ENCODE data around the gene ATXN2. TPM values are rescaled to one million over a fixed set of nuclear protein-coding genes. Genes with fewer than 3 reads are reported as not detected.

ATXN2 gene
- total and polyA plus RNA-seq, 2 of the 4 experiments (the other 2 are of a cell fraction): 12.4 to 66.5 TPM

DNA sequence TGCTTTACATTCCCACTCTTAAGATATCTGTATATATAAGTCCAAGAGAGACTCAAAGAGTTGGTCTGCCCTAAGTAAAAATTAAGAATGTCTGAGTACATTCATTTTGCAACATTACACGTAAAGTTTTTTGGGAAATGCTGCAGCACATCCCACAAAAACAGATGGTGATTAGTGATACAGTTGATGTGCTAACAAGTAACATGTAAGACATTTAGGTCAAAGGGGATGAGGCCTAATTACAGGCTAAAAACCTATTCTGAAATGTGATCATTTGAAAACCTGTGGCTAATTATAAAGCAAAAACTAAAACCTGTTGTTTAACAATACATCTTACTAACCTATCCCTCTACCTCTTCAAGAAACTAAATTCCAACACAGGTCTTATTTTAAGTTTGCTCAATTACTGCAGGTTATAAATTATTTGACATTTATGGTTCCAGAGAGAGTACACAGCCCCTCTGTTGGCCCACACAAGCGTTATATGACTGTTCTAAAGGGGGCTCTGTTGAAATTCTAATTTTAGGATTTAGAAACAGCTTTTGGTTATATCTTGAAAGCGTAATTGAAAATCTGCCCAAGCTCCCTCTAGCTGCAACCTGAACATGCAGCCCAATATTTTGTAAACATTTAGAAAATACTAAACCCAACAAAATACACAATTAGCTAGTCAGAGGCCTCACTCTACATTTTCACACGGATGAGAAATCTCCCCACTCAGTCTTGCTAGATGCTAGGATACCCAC is 43.7 kb upstream of the ATXN2 start:
- H3K9me3 ChIP-seq (ENCODE audit: control insufficient read depth, insufficient read depth, low read length): no peaks in the 10 kb centered on the region
- H3K56ac ChIP-seq (ENCODE audit: extremely low read depth, insufficient read depth, low read length): no peak overlapping the region
- H3K18ac ChIP-seq (ENCODE audit: low read depth, low read length): peak overlapping the region; percentile 74; the same call in 1 of the 2 replicates
- H2AK5ac ChIP-seq (ENCODE audit: low read depth, low read length): no peak overlapping the region
- dilution Hi-C loops (cut with HindIII; ENCODE audit: low sequenced_read_pairs, unreplicated experiment): no loop called here
- H4K5ac ChIP-seq (ENCODE audit: low read depth, low read length): peak overlapping the region; percentile 27; the same call in 1 of the 2 replicates
- in situ Hi-C loops (cut with MboI; ENCODE audit: low sequenced_read_pairs): no loop called here
- BruUV-seq (replicated peaks): TSS peak; percentile 71
- ATAC-seq (ENCODE audit: low read depth) (no peak), DNase-seq (no peak)
- H3K27me3 ChIP-seq (ENCODE audit: control insufficient read depth, insufficient read depth, low read length): no peaks in the 10 kb centered on the region
- peaks cover 21% of the 10 kb centered on the region for H3K9me1 ChIP-seq (ENCODE audit: insufficient read depth, low read length)
- H3K27ac ChIP-seq (ENCODE audit: insufficient read depth, low read length): no peak overlapping the region
- peaks cover 28% of the 10 kb centered on the region; the same call in 1 of the 2 replicates for H4K20me1 ChIP-seq (ENCODE audit: insufficient read depth, low read length)
- no peak overlapping the region for H2AFZ ChIP-seq (replicated peaks; ENCODE audit: low read length, poor library complexity)
- H4K8ac ChIP-seq (ENCODE audit: low read depth in 2 of 2, low read length in 2 of 2): peak overlapping the region in 1 of 2 experiments; percentile 18; a peak in 1 of 4 replicates
- no peak overlapping the region for H2BK120ac ChIP-seq (ENCODE audit: low read depth, low read length)
- peak overlapping the region; percentile 9; the same call in 1 of the 2 replicates for H3K4me2 ChIP-seq (ENCODE audit: low read depth, low read length)
- no peak overlapping the region for H2AK9ac ChIP-seq (replicated peaks; ENCODE audit: low read depth, low read length, poor library complexity)
- no peak overlapping the region for H2BK20ac ChIP-seq (ENCODE audit: low read depth, low read length)
- no peak overlapping the region for H4K91ac ChIP-seq (ENCODE audit: insufficient read depth, low read depth, low read length)
- no CpG with 5 or more reads among the region's 4 CpGs for WGBS, 2 experiments (ENCODE audit: extremely low coverage in 2 of 2, insufficient read length in 1 of 2)
- POLR2A ChIA-PET (ENCODE audit: unreplicated experiment): no interaction called here
- H3K14ac ChIP-seq (replicated peaks; ENCODE audit: low read depth, low read length): no peak overlapping the region
- TF ChIP-seq, protein P1, sequence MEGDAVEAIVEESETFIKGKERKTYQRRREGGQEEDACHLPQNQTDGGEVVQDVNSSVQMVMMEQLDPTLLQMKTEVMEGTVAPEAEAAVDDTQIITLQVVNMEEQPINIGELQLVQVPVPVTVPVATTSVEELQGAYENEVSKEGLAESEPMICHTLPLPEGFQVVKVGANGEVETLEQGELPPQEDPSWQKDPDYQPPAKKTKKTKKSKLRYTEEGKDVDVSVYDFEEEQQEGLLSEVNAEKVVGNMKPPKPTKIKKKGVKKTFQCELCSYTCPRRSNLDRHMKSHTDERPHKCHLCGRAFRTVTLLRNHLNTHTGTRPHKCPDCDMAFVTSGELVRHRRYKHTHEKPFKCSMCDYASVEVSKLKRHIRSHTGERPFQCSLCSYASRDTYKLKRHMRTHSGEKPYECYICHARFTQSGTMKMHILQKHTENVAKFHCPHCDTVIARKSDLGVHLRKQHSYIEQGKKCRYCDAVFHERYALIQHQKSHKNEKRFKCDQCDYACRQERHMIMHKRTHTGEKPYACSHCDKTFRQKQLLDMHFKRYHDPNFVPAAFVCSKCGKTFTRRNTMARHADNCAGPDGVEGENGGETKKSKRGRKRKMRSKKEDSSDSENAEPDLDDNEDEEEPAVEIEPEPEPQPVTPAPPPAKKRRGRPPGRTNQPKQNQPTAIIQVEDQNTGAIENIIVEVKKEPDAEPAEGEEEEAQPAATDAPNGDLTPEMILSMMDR (conservative IDR thresholded peaks at IDR 0.05; ENCODE audit: low read depth, low read length): peak; percentile 38; the same call in 1 of the 2 replicates
- no peak for TF ChIP-seq POLR2A (IDR thresholded peaks at IDR 0.05; ENCODE audit: low read depth, low read length)
- TF ChIP-seq NFE2L2 (IDR thresholded peaks at IDR 0.05; ENCODE audit: low read depth, low read length): no peak
- no peak for TF ChIP-seq FOS (IDR thresholded peaks at IDR 0.05; ENCODE audit: low read depth, low read length)
- no peak for TF ChIP-seq MAFK (IDR thresholded peaks at IDR 0.05; ENCODE audit: low read depth, low read length)
- no peak; the same call in 1 of the 2 replicates for TF ChIP-seq RAD21 (IDR thresholded peaks at IDR 0.05; ENCODE audit: low read length)
- no peak overlapping the region for H3K4ac ChIP-seq (ENCODE audit: low read depth, low read length)
- peaks cover 16% of the 10 kb centered on the region for H3K4me1 ChIP-seq (ENCODE audit: control insufficient read depth, insufficient read depth, low read length)
- no peak overlapping the region for H3K23ac ChIP-seq (ENCODE audit: low read depth, low read length)
- no peak overlapping the region for H2BK15ac ChIP-seq (ENCODE audit: low read depth, low read length)
- CTCF ChIA-PET: no interaction called here
- no peak overlapping the region for H3K4me3 ChIP-seq (ENCODE audit: insufficient read depth, low read depth, low read length)
- H3K36me3 ChIP-seq (ENCODE audit: control insufficient read depth, insufficient read depth, low read length): peaks cover 24% of the 10 kb centered on the region
- peaks cover 6 to 56% of the 10 kb centered on the region in 2 experiments; a peak in 3 of 4 replicates for H3K79me1 ChIP-seq (ENCODE audit: low read depth in 1 of 2, low read length in 2 of 2)
- H2BK5ac ChIP-seq (ENCODE audit: low read depth, low read length, poor library complexity, severe bottlenecking): peak overlapping the region; percentile 35
- intact Hi-C loops (cut with micrococcal nuclease): loop anchor here (1.0 kb wide), 1 partner anchor 44 kb away; the partner anchor contains the start of gene ATXN2
- H3K9ac ChIP-seq (ENCODE audit: low read depth, low read length): no peak overlapping the region
